PC-3 (cell line): ENCODE data around the gene COA6. TPM values are rescaled to one million over a fixed set of nuclear protein-coding genes. Genes with fewer than 3 reads are reported as not detected.

Experiments
- ATAC-seq: fragments of 200-7000 bp; cut with Tn5 transposase; 2 replicates; pipeline ENCODE4 v1.9.1; 2020; ENCODE audit warnings: mild to moderate bottlenecking, moderate library complexity
- BruUV-seq: library from RNA; stranded (reverse); fragments of 400-500 nt; replicated peaks from 2 replicates; lab custom pipeline; 2021; lab: Mats Ljungman, UMichigan
- CTCF ChIA-PET: fragments of 300-600 bp; sonication (Branson Sonifier 250); formaldehyde crosslinking; loops from one replicate; lab custom pipeline; 2022; ENCODE audit warnings: antibody characterized with exemption; lab: Charles Lee
- POLR2A ChIA-PET: fragments of 300-600 bp; sonication (Branson Sonifier 250); formaldehyde crosslinking; loops from one replicate; lab custom pipeline; 2022; ENCODE audit warnings: antibody characterized with exemption; ENCODE audit not compliant: unreplicated experiment; lab: Charles Lee
- DNase-seq: peaks from one replicate; pipeline ENCODE4 v3.0.0-alpha.2; 2015
- H2AFZ ChIP-seq: fragments of 300-600 bp; sonication (generic); 2 replicates; pipeline ENCODE4 v1.6.0; 2016; ENCODE audit warnings: antibody characterized with exemption, low read length
- H3F3A ChIP-seq: fragments of 300-600 bp; sonication (generic); one replicate; pipeline ENCODE4 v1.6.0; 2017; ENCODE audit warnings: antibody characterized with exemption, low read length, control low read depth, mild to moderate bottlenecking; ENCODE audit not compliant: unreplicated experiment
- H3K27ac ChIP-seq: fragments of 300-600 bp; sonication (generic); 2 replicates; pipeline ENCODE4 v1.5.1; 2016; ENCODE audit warnings: mild to moderate bottlenecking, low read length
- H3K27me3 ChIP-seq: fragments of 300-600 bp; sonication (generic); 2 replicates; pipeline ENCODE4 v1.6.1; 2016; ENCODE audit warnings: low read length, mixed read lengths
- H3K36me3 ChIP-seq: fragments of 300-600 bp; sonication (generic); 2 replicates; pipeline ENCODE4 v1.6.1; 2016; ENCODE audit warnings: low read depth, mixed run types, low read length, mixed read lengths
- H3K4me1 ChIP-seq: fragments of 300-600 bp; sonication (generic); 2 replicates; pipeline ENCODE4 v1.5.1; 2016; ENCODE audit warnings: low read length; ENCODE audit not compliant: insufficient read depth
- H3K4me2 ChIP-seq: fragments of 300-600 bp; sonication (generic); 2 replicates; pipeline ENCODE4 v1.6.0; 2016; ENCODE audit warnings: low read length
- H3K4me3 ChIP-seq: fragments of 300-600 bp; sonication (generic); 2 replicates; pipeline ENCODE4 v1.5.1; 2016; ENCODE audit warnings: mild to moderate bottlenecking, low read length, mixed read lengths
- H3K79me2 ChIP-seq: fragments of 300-600 bp; sonication (generic); 2 replicates; pipeline ENCODE4 v1.6.1; 2017; ENCODE audit warnings: low read length, mixed read lengths
- H3K9ac ChIP-seq: fragments of 300-600 bp; sonication (generic); 2 replicates; pipeline ENCODE4 v1.6.0; 2016; ENCODE audit warnings: mild to moderate bottlenecking, low read length
- H3K9me2 ChIP-seq: fragments of 300-600 bp; sonication (generic); replicated peaks from 2 replicates; pipeline ENCODE4 v1.6.1; 2016; ENCODE audit warnings: mixed run types, low read length, mixed read lengths
- H3K9me3 ChIP-seq: fragments of 300-600 bp; sonication (generic); 2 replicates; pipeline ENCODE4 v1.6.1; 2016; ENCODE audit warnings: low read length, mixed read lengths
- H4K20me1 ChIP-seq: fragments of 300-600 bp; sonication (generic); 2 replicates; pipeline ENCODE4 v1.6.1; 2016; ENCODE audit warnings: low read length, mixed read lengths
- CTCF ChIP-seq: fragments of 300-600 bp; sonication (generic); conservative IDR thresholded peaks from 2 replicates; pipeline ENCODE4 v1.5.1; 2017; ENCODE audit warnings: antibody characterized with exemption, low read depth, mild to moderate bottlenecking, low read length
- EZH2 ChIP-seq: fragments of 300-600 bp; sonication (generic); IDR thresholded peaks from one replicate; pipeline ENCODE4 v1.6.1; 2017; ENCODE audit warnings: antibody characterized with exemption, mild to moderate bottlenecking, low read length; ENCODE audit not compliant: unreplicated experiment
- EZH2phosphoT487 ChIP-seq: fragments of 300-600 bp; sonication (generic); IDR thresholded peaks from 2 replicates; pipeline ENCODE4 v1.6.1; 2018; ENCODE audit warnings: mild to moderate bottlenecking, antibody characterized with exemption, low read length, borderline replicate concordance
- intact Hi-C: fragments of 100-400 bp; cut with micrococcal nuclease; formaldehyde crosslinking; loops from 2 replicates; pipeline ENCODE4 v1.9.0; 2023
- total RNA-seq: library from RNA; depleted of rRNA; stranded (reverse); fragments of >200 nt; gene quantifications from 2 replicates; pipeline ENCODE4 v1.2.3, GENCODE V29; 2014

COA6 gene
- total RNA-seq, 1 experiment from 2014 or later: 43.1 TPM

- no peak overlapping the region for H3K27ac ChIP-seq
- H2AFZ ChIP-seq: peak overlapping the region; percentile 70
- peak overlapping the region; percentile 77 for H3K4me2 ChIP-seq
- no peaks in the 10 kb centered on the region for H3K36me3 ChIP-seq
- no peaks in the 10 kb centered on the region for H3K27me3 ChIP-seq
- H3K4me3 ChIP-seq: peak overlapping the region; percentile 66
- BruUV-seq: no TSS peak
- ChIA-PET CTCF (interaction anchor here (1.1 kb wide), 1 partner anchor 16 kb away, joined by 6 read pairs; no protein-coding TSS in a partner anchor), POLR2A (no interaction called here)
- no peaks in the 10 kb centered on the region for H4K20me1 ChIP-seq
- H3K9me2 ChIP-seq: no peaks in the 10 kb centered on the region
- no peaks in the 10 kb centered on the region for H3K9me3 ChIP-seq
- no peaks in the 10 kb centered on the region for H3K79me2 ChIP-seq
- no peak for TF ChIP-seq EZH2phosphoT487
- no peak for TF ChIP-seq CTCF
- no peak for TF ChIP-seq EZH2
- no peak overlapping the region for H3K9ac ChIP-seq
- H3K4me1 ChIP-seq: no peaks in the 10 kb centered on the region
- DNase-seq (no peak), ATAC-seq (peak; percentile 25)
- intact Hi-C loops: loop anchor here (1.0 to 5.0 kb wide), 3 partner anchors 17 to 214 kb away; no protein-coding TSS in a partner anchor
- H3F3A ChIP-seq: no peaks in the 10 kb centered on the region
Observed at GRCh38 chr1:234325878-234326496, 47.3 kb upstream of the COA6 start.

- Histone ChIP-seq H3K27ac (no peak overlapping the region), H3K4me2 (peak overlapping the region; percentile 77), H3K9ac (no peak overlapping the region), H3K9me2 (no peaks in the 10 kb centered on the region), H2AFZ (peak overlapping the region; percentile 70), H3K4me3 (peak overlapping the region; percentile 66), H4K20me1 (no peaks in the 10 kb centered on the region), H3K79me2 (no peaks in the 10 kb centered on the region), H3K4me1 (no peaks in the 10 kb centered on the region), H3F3A (no peaks in the 10 kb centered on the region), H3K9me3 (no peaks in the 10 kb centered on the region), H3K27me3 (no peaks in the 10 kb centered on the region), H3K36me3 (no peaks in the 10 kb centered on the region)
- BruUV-seq: no TSS peak
- DNase-seq (peak; percentile 81), ATAC-seq (peak; percentile 94)
- CTCF ChIA-PET: interaction anchor here (1.1 kb wide), 1 partner anchor 17 kb away, joined by 6 read pairs; no protein-coding TSS in a partner anchor
- TF ChIP-seq EZH2: no peak
- peak; percentile 96 for TF ChIP-seq CTCF
- POLR2A ChIA-PET: no interaction called here
- intact Hi-C loops: loop anchor here (1.0 to 5.0 kb wide), 3 partner anchors 18 to 214 kb away; no protein-coding TSS in a partner anchor
Observed at GRCh38 chr1:234326497-234327366, 46.5 kb upstream of the COA6 start.
